D721Med (cell line): ENCODE measurements around the gene SNCA.

Source experiments
- DNase-seq: peaks from one replicate; pipeline ENCODE4 v3.0.0; 2011; ENCODE audit warnings: low spot score; ENCODE audit not compliant: insufficient read length
- FAIRE-seq: peaks from 2 replicates; lab custom pipeline; 2011; peaks lifted over from hg19 to GRCh38; lab: Jason Lieb, UNC
- CTCF ChIP-seq: IDR thresholded peaks from 2 replicates; pipeline ENCODE4 v1.5.1; 2012; ENCODE audit warnings: mild to moderate bottlenecking, control low read depth; ENCODE audit not compliant: insufficient read depth; ENCODE audit errors: missing control alignments

SNCA gene

GRCh38 chr4:89836897-89837384, at the start of gene SNCA:
SNCA (minus strand) TSS chr4:89837161; CDS start chr4:89835667, 1,494 bp downstream.
- peak; percentile 52 for DNase-seq
- no peak for TF ChIP-seq CTCF
- no peak for FAIRE-seq

- FAIRE-seq, result no peak
- DNase-seq, result no peak
- no peak for TF ChIP-seq CTCF
These were observed 42.3 kb upstream of the SNCA start for GRCh38 chr4:89879215-89879614.

GRCh38 chr4:89878611-89879010, 41.6 kb upstream of the SNCA start:
- DNase-seq (no peak), FAIRE-seq (no peak)
- no peak for TF ChIP-seq CTCF

GRCh38 chr4:89876548-89876947, 39.6 kb upstream of the SNCA start:
- TF ChIP-seq CTCF, result no peak
- DNase-seq, result no peak
- FAIRE-seq, result no peak

GRCh38 chr4:89871211-89871610, 34.2 kb upstream of the SNCA start:
- no peak for TF ChIP-seq CTCF
- no peak for FAIRE-seq
- DNase-seq, result no peak

- DNase-seq (no peak), FAIRE-seq (no peak)
- TF ChIP-seq CTCF, result peak; percentile 38
These were observed 32.1 kb upstream of the SNCA start for GRCh38 chr4:89868999-89869589.

- TF ChIP-seq CTCF, result no peak
- DNase-seq (no peak), FAIRE-seq (no peak)
These were observed 31.3 kb upstream of the SNCA start for GRCh38 chr4:89868276-89868675.
